HG02885 (cell line): ENCODE results near the gene MDFIC.
"Not testable (repeated sequence)": the region's sequence is repeated elsewhere in the genome, so short reads cannot be mapped to it uniquely, and the experiment has no call there.

Experiments used
- ATAC-seq: cut with Tn5 transposase; IDR thresholded peaks from one replicate; pipeline ENCODE4 v1.9.1; 2021; ENCODE audit warnings: mild to moderate bottlenecking; ENCODE audit not compliant: unreplicated experiment, poor library complexity

MDFIC gene, protein sequence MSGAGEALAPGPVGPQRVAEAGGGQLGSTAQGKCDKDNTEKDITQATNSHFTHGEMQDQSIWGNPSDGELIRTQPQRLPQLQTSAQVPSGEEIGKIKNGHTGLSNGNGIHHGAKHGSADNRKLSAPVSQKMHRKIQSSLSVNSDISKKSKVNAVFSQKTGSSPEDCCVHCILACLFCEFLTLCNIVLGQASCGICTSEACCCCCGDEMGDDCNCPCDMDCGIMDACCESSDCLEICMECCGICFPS

DNA sequence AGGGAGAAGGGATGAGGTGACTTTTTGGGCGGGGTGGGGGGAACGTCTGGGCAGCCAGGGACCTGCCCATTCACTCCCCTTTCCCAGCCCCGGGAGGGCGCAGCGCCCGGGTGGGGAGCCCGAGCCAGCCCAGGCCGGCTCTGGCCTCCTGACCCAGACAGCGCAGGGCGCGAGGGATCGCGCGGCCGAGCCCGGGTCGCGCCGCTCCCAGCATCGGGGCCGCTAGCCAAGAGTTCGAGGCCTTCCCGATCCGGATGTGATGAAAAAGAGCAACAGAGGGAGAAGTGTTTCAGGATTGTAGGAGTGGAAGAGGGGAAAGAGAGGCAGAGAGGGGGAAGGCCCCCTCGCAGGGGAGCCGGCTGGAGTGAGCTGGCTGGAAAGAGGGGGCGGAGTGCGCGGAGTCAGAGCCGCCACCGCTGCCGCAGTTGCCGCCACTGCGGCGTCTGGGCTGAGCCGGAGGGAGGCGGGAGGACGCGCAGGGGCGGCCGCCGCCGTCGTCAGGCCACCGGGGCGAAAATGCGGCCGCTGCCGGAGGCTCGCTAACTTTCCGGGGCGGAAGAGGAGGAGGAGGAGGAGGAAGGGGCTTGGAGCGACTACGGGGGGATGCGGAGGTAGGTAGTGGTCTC is at the start of gene MDFIC:
MDFIC (plus strand) TSS at position 69 of the 626 bp plus-strand sequence. CDS start 940 bp downstream, outside the sequence.
- ATAC-seq, result peak; percentile 42

DNA sequence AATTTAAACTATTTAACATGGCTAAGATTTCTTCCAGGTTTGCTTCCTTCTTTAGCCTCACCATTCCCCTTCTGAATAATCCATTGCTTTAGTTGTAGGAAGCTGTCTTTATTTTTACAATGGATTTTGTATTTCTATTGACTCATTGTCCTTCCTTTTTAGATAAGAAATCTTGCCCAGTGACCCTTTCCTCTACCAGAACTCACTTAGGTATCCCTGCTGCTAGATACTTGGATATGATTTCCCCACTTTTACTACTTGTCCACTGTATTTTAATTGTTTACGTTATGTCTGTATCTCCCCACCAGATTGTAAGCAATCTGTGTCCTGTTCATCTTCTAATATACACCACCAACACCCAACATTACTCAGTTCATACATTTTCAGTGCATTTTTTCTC is 47.7 kb upstream of the MDFIC start:
- no peak for ATAC-seq

DNA sequence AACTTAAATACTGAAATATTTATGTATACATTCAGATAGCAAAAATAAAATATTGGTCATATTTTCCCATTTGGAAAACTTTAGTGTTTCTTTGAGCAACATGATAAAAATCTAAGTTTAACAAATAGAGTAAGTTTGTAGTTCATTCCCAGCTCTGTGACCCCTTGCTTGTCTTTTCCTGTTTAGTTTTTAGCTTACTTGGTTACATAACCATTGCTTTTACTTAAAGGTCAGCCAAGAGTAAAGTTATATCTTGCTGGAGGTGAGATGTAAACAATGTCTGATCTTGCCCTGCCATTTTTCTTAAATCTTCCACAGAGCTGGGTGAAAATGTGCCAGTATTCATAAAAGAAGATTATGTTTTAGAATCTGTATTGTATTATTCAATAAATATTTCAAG is 46.7 kb upstream of the MDFIC start:
- no peak for ATAC-seq

DNA sequence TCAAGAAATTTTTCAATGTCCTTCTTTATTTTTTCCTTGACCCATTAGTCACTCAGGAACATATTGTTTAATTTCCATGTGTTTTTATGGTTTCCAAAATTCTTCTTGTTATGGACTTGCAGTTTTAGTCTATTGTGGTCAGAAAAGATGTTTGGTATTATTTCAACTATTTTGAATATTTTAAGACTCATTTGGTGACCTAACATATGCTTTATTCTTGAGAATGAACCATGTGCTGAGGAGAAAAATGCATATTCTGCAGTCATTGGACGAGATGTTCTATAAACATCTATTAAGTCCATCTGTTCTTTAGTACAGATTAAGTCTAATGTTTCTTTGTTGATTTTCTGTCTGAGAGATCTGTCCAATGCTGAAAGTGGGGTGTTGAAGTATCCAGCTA is 42.3 kb upstream of the MDFIC start:
- ATAC-seq, result no peak

DNA sequence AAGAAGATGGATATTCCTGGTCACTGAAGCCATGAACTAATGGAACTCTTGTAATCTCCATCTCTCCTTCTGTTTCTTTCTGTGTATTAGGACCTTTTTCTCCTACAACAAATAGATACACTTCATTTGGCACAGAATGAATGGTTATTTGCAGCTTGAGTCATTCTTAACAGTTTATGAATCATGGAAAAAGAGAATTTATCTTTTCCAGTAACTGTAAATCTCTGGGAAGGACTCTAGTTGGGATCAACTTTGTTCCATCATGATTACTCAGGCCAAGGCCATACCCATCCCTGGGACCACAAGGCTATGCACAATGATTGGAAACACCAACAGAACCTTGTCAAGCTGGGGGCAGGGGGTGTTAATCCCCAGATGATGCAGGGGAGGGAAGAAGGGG is 36.1 kb upstream of the MDFIC start:
- ATAC-seq, result no peak

DNA sequence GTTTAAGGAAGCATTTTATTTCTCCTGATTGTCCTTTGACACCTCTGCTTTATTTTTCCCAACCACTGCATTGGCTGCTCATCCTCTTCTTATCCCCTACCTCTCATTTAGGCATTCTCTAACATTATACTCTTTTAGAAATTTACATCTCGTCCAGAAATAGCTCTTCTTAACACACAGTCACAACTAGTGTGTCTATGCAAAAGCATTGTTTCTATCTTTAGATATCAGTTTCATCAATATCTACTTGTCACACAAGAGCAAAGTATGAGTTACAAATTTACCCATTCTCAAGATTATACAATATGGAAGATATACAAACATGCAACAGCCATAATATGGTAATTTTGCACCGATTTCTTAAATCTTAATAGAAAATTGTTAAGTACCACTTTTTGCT is 35.7 kb upstream of the MDFIC start:
- ATAC-seq, result peak; percentile 45

DNA sequence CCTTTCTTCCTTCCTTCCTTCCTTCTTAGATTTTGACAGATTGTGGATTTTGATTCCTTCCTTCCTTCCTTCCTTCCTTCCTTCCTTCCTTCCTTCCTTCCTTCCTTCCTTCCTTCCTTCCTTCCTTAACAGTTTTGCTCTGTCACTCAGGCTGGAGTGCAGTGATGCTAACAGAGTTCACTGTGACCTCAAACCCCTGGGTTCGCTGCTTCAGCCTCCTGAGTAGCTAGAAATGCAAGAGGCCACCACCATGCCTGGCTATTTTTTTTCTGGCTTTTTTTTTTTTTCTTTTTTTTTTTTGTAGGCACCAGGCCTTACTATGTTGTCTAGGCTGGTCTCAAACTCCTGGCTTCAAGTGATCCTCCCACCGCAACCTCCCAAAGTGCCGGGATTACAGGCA is 32.8 kb upstream of the MDFIC start:
- ATAC-seq, result not testable (repeated sequence)

DNA sequence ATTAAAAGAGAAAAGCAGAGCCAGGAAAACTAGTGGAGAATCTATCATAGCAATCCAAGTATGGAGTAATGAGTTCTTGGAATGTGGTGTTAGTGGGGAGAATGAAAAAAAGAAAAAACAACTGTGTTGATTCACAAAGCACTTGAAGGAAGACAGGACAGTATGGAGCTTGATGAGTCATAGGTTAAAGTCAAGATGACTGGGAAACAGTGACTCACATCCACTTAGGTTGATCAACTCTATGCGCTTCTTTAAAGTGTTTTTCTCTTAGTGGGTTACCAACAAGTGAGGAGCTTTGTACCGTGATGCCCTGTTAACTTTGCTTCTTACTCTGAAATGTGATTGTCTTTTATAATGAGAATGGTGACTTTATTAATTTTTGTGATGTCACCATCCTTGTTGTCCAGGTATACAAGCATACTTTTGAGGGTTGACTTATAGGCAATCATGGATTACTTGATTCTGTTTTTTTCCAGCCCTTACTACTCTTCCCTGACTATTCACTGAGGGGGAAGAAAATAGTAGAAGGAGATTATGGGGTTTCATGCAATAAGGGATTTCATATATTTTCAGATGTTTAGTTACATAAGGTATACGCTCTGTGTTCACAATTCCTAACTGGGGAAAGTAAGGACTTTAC is 32.1 kb upstream of the MDFIC start:
- ATAC-seq, result no peak

DNA sequence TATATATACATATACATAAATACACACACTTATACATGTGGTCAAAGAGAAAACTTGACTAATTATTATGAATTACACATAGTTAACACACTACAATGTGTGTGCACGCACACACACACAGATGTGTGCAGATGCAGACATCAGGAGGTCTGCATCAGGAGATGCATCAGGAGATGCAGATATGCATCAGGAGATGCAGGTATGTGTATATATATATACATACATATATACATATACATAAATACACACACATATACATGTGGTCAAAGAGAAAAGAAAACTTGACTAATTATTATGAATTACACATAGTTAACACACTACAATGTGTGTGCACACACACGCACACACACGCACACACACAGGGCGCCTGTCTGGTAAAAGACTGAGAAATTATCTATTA is 31.3 kb upstream of the MDFIC start:
- ATAC-seq, result no peak

DNA sequence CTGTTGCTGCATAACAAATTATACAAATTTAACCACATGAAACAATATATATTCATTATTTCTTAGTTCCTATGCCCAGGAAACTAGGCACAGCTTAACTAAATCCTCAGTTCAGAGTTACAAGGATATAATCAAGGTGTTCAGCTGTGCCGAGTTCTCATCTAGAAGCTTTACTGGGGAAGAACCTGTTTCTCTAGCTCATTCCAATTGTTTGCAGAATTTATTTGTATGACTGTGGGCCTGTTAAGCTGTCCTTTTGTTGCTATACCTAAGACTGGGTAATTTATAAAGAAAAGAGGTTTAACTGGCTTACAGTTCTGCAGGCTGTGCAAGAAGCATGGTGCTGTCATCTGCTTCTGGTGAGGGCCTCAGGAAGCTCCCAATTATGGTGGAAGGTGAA is 21.8 kb upstream of the MDFIC start:
- ATAC-seq, result no peak

DNA sequence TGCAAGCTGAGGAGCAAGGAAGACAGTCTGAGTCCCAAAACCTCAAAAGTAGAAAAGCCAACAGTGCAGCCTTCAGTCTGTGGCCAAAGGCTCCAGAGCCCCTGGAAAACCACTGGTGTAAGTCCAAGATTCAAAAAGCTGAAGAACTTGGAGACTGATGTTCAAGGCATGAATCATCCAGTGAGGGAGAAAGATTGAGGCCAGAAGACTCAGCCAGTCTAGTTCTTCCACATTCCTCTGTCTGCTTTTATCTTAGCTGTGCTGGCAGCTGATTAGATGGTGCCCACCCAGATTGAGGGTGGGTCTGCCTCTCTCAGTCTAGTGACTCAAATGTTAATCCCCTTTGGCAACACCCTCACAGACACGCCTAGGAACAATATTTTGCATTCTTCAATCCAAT is 20.1 kb upstream of the MDFIC start:
- ATAC-seq, result no peak

DNA sequence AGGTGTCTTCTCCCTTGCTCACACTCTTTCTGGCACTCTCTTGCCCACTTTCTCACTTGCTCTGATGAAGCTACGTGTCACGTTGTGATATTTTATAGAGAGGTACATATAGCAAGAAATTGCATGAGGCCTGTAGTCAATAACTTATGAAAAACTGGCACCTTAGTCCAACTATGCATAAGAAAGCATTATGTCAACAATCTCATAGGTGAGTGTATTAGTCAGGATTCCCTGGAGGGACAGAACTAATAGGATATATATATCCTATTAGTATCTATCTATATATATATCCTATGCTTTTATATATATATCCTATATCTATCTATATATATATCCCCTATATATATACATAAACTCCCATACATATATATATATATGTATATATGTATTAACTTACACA is 18.8 kb upstream of the MDFIC start:
- ATAC-seq, result no peak

DNA sequence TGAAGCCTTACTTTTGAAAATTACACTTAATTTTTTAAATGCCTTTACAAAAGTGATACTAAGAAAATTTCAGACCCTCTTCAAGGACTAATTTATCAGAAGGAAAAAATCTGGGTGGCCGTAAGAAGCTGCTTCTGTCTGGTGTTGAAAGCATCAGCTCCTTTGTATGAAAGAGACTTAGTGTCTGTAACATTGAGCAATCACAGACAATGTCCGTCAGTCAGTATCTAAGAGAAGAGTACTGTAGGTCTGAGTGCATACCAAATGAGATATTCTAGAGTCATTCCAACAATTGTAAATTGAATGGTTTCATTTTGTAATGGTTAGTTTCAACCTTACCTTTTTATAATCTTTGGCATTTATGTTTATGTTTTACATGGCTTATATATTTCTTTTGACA is 11.1 kb upstream of the MDFIC start:
- ATAC-seq, result no peak

DNA sequence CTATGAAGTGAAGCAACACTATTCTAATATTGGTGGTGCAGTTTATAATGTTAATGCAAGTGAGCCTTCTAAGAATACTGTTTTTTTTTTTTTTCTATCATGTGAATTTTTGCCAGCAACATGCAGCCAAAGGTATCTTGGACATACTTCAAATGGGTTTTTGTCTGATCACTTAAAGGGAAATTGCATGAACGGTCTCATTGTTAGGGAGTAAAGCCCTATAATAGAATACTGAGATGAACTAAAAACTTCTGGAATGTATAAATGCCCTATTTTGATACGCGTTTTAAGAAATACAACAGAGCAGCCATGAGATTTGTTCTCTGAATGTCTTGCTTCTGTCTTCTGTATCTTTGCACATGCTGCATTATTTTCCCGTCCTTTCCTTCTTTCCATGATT is 10.5 kb upstream of the MDFIC start:
- no peak for ATAC-seq

DNA sequence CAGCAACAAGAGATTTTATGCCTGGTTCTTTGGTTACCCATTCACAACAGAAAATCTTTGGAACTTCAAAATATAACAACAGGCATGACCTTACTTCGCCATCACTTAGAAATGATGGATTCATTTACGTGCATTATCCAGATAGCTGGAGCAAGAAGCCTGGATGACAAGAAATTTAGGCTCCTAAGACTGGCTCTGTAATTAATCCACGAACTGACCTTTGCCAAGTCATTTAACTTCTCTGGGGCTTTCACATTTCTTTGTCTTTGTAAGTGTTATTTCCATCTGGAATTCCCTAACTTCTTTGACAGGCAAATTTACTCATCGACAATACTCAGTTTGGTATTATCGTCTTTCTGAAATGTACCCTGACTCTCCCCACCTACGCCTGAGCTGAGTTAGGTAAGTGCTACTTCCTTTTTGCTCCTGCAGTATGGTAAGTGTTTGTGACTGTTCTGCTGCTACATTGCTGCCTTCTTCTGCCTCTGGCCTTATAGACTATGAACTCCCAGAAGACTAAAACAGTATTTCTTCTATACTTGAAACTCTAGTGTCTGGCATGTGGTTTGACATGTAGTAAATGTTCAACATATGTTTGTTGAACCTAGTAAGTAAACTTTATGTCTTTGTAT is 5.5 kb upstream of the MDFIC start:
- peak; percentile 90 for ATAC-seq

DNA sequence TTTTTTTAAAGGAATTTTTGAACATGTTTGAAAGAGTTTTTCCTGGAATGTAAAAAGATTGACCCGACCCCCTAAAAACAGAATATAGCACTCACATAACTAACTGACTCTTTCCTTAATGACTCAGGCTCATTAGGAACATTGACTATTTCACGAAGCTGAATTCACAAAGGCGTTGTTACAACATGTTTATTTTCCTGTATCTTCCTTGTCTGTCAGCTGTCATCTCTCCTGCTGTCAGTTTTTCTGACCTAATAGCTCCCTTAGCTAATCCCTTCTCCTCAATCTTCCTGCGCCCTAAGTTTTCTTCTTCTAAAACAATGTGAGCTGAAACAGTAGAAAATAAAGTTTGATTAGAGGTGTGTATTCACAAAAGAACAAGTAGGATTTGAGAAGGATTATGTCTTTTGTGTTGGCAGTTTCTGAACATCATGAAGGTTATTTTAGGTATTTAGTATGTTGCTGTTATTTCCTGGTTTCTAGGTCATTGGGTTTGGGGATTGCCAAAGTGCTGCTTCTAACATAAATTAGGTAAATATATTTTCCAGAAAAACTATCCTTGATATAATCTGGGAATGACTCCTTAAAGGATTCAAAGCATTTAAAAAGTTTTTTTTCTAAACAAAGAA is 4.6 kb upstream of the MDFIC start:
- no peak for ATAC-seq

DNA sequence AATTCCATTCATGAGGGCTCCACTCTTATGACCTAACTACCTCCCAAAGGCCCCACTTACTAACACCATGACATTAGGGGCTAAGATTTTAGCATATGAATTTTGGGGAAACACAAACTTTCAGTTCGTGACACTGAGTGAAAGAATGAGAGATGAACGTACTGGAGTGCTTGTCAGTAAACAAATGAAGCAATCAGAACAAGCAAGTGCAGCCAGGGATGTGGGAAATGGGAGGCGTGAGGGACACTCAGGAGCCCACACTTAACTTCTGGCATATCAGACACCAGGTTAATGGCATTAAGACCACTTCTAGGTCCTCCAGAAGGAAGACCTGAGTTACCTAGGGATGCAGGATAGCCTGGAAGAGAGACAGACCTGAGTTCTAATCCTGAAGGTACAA is 2.3 kb upstream of the MDFIC start:
- ATAC-seq, result no peak

DNA sequence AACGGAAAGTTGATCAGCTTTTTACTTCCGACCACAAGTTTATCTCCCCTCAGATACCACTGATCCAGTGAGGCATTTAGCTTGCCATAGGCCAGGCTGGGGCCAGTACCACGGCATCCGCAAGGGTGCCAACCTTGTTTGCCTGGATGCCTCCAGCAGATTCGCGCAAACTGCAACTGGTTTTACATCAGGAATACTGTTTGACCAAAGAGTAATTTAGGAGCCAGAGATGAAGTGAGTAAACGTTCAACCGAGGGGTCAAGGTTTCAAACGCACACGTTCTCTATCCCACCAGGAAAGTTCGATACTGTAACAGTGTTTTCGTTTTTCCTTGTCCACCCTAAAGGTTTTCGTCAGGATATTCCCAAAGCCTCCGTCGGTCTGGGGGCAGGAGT is 266 bp upstream of the MDFIC start:
- no peak for ATAC-seq

DNA sequence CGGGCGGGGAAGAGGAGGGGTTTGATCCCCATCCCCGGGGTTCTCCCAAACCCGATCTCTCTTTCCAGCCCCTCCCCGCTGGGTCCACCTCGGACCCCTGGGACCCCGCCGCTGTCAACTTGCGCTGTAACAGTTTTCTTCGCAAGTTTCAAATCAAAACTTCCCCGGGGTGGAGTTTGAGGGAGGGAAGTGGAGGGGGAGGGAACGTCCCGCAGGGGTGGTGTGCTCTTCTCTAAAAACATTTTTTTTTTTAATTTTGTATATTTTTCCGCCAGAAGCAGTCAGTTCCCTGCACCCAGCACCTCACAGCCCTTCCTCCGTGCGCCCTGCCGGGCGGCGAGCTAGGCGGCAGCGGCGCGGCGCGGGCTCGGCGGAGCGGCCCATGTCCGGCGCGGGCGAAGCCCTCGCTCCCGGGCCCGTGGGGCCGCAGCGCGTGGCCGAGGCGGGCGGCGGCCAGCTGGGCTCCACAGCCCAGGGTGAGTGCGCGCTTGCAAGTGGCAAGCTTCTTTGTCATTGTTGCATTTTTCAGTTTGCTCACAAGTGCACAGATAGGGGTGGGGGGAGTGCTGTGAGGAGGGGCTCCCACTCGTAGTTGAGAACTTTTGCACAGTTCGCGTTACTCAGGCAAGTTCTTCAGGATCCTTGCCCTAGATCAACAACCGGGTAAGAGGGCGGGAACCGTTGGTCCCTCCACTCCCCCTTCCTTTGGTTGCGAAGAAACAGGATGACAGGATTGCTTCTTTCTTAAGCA is 933 bp downstream of the MDFIC start:
- peak; percentile 33 for ATAC-seq

DNA sequence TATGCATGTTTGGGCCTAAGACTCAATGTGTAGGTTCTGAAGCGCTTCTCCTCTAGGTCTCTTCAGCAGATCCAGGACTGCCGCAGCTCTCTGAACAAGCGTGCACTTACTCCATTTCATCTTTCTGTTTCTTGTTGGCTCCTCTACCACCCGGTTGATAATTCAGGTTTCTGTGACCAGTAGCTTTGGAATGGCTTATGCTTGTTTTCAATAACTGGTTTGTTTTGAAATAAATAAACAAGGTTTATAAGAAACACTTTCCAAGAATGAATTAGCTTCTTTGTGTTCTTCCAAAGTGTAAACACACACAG is 1.5 kb downstream of the MDFIC start:
- ATAC-seq, result no peak
